Measurements from ENCODE around the gene AKAP11.

Gene AKAP11

DNA sequence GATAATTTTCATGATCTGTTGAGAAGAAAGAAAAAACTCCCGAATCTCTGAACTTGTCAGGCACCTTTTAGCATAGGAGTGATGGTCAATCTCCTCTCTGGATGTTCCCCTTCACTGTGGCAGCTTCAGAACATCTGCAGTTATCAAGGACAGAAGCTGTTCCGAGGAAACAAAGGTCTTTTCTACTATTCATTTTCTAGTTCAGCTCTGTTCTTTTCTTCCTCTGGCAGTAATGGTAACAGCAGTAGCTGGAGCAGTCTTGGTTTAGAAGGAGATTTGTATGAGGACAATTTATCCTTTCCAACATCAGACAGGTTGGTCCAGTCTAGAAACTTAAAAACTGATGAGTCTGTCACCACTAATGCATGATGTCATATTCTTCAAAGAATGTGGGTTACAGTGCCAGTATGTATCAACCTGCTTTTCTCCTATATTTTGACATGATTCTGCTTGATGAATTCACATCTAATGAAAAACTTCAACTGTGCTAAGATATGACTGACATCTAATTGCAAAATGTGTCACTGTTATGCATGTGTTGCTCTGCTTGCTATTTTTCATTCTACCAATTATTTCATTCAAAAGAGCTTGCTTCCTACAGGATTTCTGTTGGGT is 41.0 kb downstream of the AKAP11 start:
- TF ChIP-seq RARB (CRISPR knock-in tag; IDR thresholded peaks at IDR 0.05) = no peak
- no peak for TF ChIP-seq TOX (CRISPR knock-in tag; IDR thresholded peaks at IDR 0.05; ENCODE audit: borderline replicate concordance)
- no peak for TF ChIP-seq BACH2 (CRISPR knock-in tag; IDR thresholded peaks at IDR 0.05; ENCODE audit: borderline replicate concordance)
- no peak for TF ChIP-seq ZC3H10 (CRISPR knock-in tag; IDR thresholded peaks at IDR 0.05)
- no peak for TF ChIP-seq ZNF565 (CRISPR knock-in tag; conservative IDR thresholded peaks at IDR 0.05; ENCODE audit: low read depth)
- no peak for TF ChIP-seq ZNF70 (CRISPR knock-in tag; IDR thresholded peaks at IDR 0.05)
- TF ChIP-seq TCF4 (CRISPR knock-in tag; IDR thresholded peaks at IDR 0.05; ENCODE audit: borderline replicate concordance) = no peak
- TF ChIP-seq, protein P1, sequence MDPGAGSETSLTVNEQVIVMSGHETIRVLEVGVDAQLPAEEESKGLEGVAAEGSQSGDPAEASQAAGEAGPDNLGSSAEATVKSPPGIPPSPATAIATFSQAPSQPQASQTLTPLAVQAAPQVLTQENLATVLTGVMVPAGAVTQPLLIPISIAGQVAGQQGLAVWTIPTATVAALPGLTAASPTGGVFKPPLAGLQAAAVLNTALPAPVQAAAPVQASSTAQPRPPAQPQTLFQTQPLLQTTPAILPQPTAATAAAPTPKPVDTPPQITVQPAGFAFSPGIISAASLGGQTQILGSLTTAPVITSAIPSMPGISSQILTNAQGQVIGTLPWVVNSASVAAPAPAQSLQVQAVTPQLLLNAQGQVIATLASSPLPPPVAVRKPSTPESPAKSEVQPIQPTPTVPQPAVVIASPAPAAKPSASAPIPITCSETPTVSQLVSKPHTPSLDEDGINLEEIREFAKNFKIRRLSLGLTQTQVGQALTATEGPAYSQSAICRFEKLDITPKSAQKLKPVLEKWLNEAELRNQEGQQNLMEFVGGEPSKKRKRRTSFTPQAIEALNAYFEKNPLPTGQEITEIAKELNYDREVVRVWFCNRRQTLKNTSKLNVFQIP (CRISPR knock-in tag; IDR thresholded peaks at IDR 0.05; ENCODE audit: borderline replicate concordance, low read depth) = no peak
- TF ChIP-seq CSDC2 (CRISPR knock-in tag; IDR thresholded peaks at IDR 0.05) = no peak
- no peak for TF ChIP-seq GLIS3 (CRISPR knock-in tag; IDR thresholded peaks at IDR 0.05)
- TF ChIP-seq SNAI2 (CRISPR knock-in tag; IDR thresholded peaks at IDR 0.05) = no peak
- TF ChIP-seq, protein P2, sequence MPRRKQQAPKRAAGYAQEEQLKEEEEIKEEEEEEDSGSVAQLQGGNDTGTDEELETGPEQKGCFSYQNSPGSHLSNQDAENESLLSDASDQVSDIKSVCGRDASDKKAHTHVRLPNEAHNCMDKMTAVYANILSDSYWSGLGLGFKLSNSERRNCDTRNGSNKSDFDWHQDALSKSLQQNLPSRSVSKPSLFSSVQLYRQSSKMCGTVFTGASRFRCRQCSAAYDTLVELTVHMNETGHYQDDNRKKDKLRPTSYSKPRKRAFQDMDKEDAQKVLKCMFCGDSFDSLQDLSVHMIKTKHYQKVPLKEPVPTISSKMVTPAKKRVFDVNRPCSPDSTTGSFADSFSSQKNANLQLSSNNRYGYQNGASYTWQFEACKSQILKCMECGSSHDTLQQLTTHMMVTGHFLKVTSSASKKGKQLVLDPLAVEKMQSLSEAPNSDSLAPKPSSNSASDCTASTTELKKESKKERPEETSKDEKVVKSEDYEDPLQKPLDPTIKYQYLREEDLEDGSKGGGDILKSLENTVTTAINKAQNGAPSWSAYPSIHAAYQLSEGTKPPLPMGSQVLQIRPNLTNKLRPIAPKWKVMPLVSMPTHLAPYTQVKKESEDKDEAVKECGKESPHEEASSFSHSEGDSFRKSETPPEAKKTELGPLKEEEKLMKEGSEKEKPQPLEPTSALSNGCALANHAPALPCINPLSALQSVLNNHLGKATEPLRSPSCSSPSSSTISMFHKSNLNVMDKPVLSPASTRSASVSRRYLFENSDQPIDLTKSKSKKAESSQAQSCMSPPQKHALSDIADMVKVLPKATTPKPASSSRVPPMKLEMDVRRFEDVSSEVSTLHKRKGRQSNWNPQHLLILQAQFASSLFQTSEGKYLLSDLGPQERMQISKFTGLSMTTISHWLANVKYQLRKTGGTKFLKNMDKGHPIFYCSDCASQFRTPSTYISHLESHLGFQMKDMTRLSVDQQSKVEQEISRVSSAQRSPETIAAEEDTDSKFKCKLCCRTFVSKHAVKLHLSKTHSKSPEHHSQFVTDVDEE (CRISPR knock-in tag; IDR thresholded peaks at IDR 0.05) = no peak
- TF ChIP-seq OSR1 (CRISPR knock-in tag; IDR thresholded peaks at IDR 0.05) = no peak
- TF ChIP-seq ESRRG (CRISPR knock-in tag; IDR thresholded peaks at IDR 0.05) = no peak
- TF ChIP-seq, protein P3, sequence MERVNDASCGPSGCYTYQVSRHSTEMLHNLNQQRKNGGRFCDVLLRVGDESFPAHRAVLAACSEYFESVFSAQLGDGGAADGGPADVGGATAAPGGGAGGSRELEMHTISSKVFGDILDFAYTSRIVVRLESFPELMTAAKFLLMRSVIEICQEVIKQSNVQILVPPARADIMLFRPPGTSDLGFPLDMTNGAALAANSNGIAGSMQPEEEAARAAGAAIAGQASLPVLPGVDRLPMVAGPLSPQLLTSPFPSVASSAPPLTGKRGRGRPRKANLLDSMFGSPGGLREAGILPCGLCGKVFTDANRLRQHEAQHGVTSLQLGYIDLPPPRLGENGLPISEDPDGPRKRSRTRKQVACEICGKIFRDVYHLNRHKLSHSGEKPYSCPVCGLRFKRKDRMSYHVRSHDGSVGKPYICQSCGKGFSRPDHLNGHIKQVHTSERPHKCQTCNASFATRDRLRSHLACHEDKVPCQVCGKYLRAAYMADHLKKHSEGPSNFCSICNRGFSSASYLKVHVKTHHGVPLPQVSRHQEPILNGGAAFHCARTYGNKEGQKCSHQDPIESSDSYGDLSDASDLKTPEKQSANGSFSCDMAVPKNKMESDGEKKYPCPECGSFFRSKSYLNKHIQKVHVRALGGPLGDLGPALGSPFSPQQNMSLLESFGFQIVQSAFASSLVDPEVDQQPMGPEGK (CRISPR knock-in tag; IDR thresholded peaks at IDR 0.05; ENCODE audit: borderline replicate concordance) = no peak
- no peak for TF ChIP-seq ZFP3 (CRISPR knock-in tag; IDR thresholded peaks at IDR 0.05)
- TF ChIP-seq, protein P4, sequence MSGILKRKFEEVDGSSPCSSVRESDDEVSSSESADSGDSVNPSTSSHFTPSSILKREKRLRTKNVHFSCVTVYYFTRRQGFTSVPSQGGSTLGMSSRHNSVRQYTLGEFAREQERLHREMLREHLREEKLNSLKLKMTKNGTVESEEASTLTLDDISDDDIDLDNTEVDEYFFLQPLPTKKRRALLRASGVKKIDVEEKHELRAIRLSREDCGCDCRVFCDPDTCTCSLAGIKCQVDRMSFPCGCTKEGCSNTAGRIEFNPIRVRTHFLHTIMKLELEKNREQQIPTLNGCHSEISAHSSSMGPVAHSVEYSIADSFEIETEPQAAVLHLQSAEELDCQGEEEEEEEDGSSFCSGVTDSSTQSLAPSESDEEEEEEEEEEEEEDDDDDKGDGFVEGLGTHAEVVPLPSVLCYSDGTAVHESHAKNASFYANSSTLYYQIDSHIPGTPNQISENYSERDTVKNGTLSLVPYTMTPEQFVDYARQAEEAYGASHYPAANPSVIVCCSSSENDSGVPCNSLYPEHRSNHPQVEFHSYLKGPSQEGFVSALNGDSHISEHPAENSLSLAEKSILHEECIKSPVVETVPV (CRISPR knock-in tag; IDR thresholded peaks at IDR 0.05) = no peak
- no peak for TF ChIP-seq ZNF8 (CRISPR knock-in tag; IDR thresholded peaks at IDR 0.05)
- no peak for TF ChIP-seq ARNTL (CRISPR knock-in tag; IDR thresholded peaks at IDR 0.05; ENCODE audit: borderline replicate concordance, low read depth)
- ATAC-seq = no peak

DNA sequence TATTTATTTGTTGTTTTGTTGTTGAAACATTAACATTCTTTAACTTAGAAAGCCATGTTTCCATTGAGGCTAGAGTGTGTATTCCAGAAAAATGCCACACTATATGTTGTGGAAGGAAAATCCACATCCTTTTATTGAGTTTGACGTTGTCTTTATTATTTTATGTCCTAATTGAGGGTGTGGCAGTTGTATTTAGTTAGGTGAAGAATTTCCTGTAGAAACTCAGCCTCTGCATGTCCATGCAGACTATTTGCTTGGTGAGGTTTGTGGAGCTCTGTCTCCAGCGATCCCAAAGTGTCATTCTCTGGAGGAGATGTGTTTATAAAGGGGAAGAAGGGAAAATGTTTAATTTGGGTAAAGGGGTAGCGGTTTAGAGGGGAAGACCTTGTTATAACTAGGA is 46.6 kb downstream of the AKAP11 start:
- no peak for ATAC-seq
- no peak for TF ChIP-seq ZNF565 (CRISPR knock-in tag; conservative IDR thresholded peaks at IDR 0.05; ENCODE audit: low read depth)
- no peak for TF ChIP-seq ISL1 (CRISPR knock-in tag; IDR thresholded peaks at IDR 0.05)
- TF ChIP-seq ZC3H10 (CRISPR knock-in tag; IDR thresholded peaks at IDR 0.05) = no peak
- no peak for TF ChIP-seq OSR1 (CRISPR knock-in tag; IDR thresholded peaks at IDR 0.05)
- no peak for TF ChIP-seq ZFP30 (CRISPR knock-in tag; IDR thresholded peaks at IDR 0.05)
- TF ChIP-seq RARB (CRISPR knock-in tag; IDR thresholded peaks at IDR 0.05) = no peak
- no peak for TF ChIP-seq PPARA (CRISPR knock-in tag; IDR thresholded peaks at IDR 0.05; ENCODE audit: borderline replicate concordance)
- TF ChIP-seq ZFP3 (CRISPR knock-in tag; IDR thresholded peaks at IDR 0.05) = no peak
- TF ChIP-seq, protein P3 (CRISPR knock-in tag; IDR thresholded peaks at IDR 0.05; ENCODE audit: borderline replicate concordance) = no peak
- no peak for TF ChIP-seq GLIS3 (CRISPR knock-in tag; IDR thresholded peaks at IDR 0.05)
- no peak for TF ChIP-seq BACH2 (CRISPR knock-in tag; IDR thresholded peaks at IDR 0.05; ENCODE audit: borderline replicate concordance)
- TF ChIP-seq CSDC2 (CRISPR knock-in tag; IDR thresholded peaks at IDR 0.05) = no peak
